HepG2 (cell line): Measurements from ENCODE around the gene NUP62. TPM values are rescaled to one million over a fixed set of nuclear protein-coding genes. Genes with fewer than 3 reads are reported as not detected.

Experiments
- FOXP1 ChIP-seq, 2 experiments: fragments of 450-650 bp in 1 of 2; IDR thresholded peaks; 2 replicates each; pipeline ENCODE4 v1.6.1; 2017 to 2018; ENCODE audit warnings: antibody characterized with exemption in 1 of 2
- GABPA ChIP-seq, 2 experiments: IDR thresholded peaks; 2 replicates each; pipeline ENCODE4 v1.6.1; 2011 to 2016; ENCODE audit warnings: low read depth in 2 of 2, low read length in 1 of 2, missing biosample characterization in 1 of 2, missing genetic modification characterization in 1 of 2
- HNRNPUL1 ChIP-seq: fragments of 200-400 bp; formaldehyde crosslinking; IDR thresholded peaks from 2 replicates; pipeline ENCODE4 v1.6.1; 2017; ENCODE audit warnings: low read depth, mild to moderate bottlenecking, low read length, moderate library complexity
- PITX1 ChIP-seq: sonication (generic); formaldehyde crosslinking; IDR thresholded peaks from 2 replicates; pipeline ENCODE4 v1.5.1; 2020; ENCODE audit warnings: mild to moderate bottlenecking, missing genetic modification reagents
- SRY ChIP-seq: sonication (generic); formaldehyde crosslinking; IDR thresholded peaks from 2 replicates; pipeline ENCODE4 v1.8.0; 2022; ENCODE audit warnings: mild to moderate bottlenecking, missing genetic modification reagents
- STAG1 ChIP-seq: sonication (generic); formaldehyde crosslinking; IDR thresholded peaks from 2 replicates; pipeline ENCODE4 v1.4.0; 2020; ENCODE audit warnings: missing genetic modification reagents
- ZNF496 ChIP-seq: sonication (generic); formaldehyde crosslinking; IDR thresholded peaks from 2 replicates; pipeline ENCODE4 v1.8.1; 2023; ENCODE audit warnings: mild to moderate bottlenecking, moderate library complexity, missing genetic modification reagents; ENCODE audit not compliant: insufficient replicate concordance
- ZNF749 ChIP-seq: sonication (generic); formaldehyde crosslinking; IDR thresholded peaks from 2 replicates; pipeline ENCODE4 v1.8.0; 2022; ENCODE audit warnings: mild to moderate bottlenecking, missing genetic modification reagents, moderate library complexity, borderline replicate concordance
- polyA plus RNA-seq, 8 experiments: library from polyadenylated mRNA; depleted of rRNA in 3 of 8; stranded (reverse) in 7 of 8; unstranded in 1 of 8; fragments of >200 nt; fragmentation: Illumina TruSeq in 4 of 8; extraction: Trizol in 4 of 8; gene quantifications; 2 replicates each; pipeline versions ENCODE4 v1.2.1 to v1.2.3, GENCODE V29; 2011 to 2016; ENCODE audit warnings: low read depth in 4 of 8, missing spikeins in 1 of 8, mixed read lengths in 1 of 8; ENCODE audit not compliant: insufficient read depth in 1 of 8
- total RNA-seq, 5 experiments: library from RNA; depleted of rRNA; stranded (reverse); fragments of >200 nt; fragmentation: Illumina TruSeq; extraction: Trizol; gene quantifications; 2 replicates each; pipeline ENCODE4 v1.2.3, GENCODE V29; 2016; ENCODE audit warnings: low read depth in 1 of 5
- TF ChIP-seq, protein P1 (sequence below): sonication (generic); formaldehyde crosslinking; conservative IDR thresholded peaks from 2 replicates; pipeline ENCODE4 v1.4.0; 2020; ENCODE audit warnings: missing genetic modification reagents
- TF ChIP-seq, protein P2 (sequence below): sonication (generic); formaldehyde crosslinking; IDR thresholded peaks from 2 replicates; pipeline ENCODE4 v1.8.1; 2023; ENCODE audit warnings: mild to moderate bottlenecking, missing genetic modification reagents
- TF ChIP-seq, protein P3 (sequence below): sonication (generic); formaldehyde crosslinking; IDR thresholded peaks from 2 replicates; pipeline ENCODE4 v1.5.0; 2020; ENCODE audit warnings: mild to moderate bottlenecking, missing genetic modification reagents
- TF ChIP-seq, protein P4 (sequence below): sonication (generic); formaldehyde crosslinking; IDR thresholded peaks from 2 replicates; pipeline ENCODE4 v1.5.0; 2020; ENCODE audit warnings: mild to moderate bottlenecking, missing genetic modification reagents, borderline replicate concordance
- TF ChIP-seq, protein P5 (sequence below): sonication (generic); formaldehyde crosslinking; IDR thresholded peaks from 2 replicates; pipeline ENCODE4 v1.5.0; 2020; ENCODE audit warnings: mild to moderate bottlenecking, missing genetic modification reagents
- TF ChIP-seq, protein P6 (sequence below), 2 experiments: fragments of 450-650 bp in 1 of 2; sonication (generic) in 1 of 2; formaldehyde crosslinking; IDR thresholded peaks; 2 replicates each; pipeline versions ENCODE4 v1.5.0 to v1.8.0; 2020 to 2022; ENCODE audit warnings: mild to moderate bottlenecking in 1 of 2, missing genetic modification reagents in 1 of 2
- TF ChIP-seq, protein P7 (sequence below): sonication (generic); formaldehyde crosslinking; IDR thresholded peaks from 2 replicates; pipeline ENCODE4 v1.4.0; 2020; ENCODE audit warnings: missing genetic modification reagents, borderline replicate concordance

NUP62 gene
- total and polyA plus RNA-seq, 2 of the 13 experiments (the other 11 are each of a cell fraction or from before 2014, with no cell fraction given): 16.5 to 41.5 TPM

DNA sequence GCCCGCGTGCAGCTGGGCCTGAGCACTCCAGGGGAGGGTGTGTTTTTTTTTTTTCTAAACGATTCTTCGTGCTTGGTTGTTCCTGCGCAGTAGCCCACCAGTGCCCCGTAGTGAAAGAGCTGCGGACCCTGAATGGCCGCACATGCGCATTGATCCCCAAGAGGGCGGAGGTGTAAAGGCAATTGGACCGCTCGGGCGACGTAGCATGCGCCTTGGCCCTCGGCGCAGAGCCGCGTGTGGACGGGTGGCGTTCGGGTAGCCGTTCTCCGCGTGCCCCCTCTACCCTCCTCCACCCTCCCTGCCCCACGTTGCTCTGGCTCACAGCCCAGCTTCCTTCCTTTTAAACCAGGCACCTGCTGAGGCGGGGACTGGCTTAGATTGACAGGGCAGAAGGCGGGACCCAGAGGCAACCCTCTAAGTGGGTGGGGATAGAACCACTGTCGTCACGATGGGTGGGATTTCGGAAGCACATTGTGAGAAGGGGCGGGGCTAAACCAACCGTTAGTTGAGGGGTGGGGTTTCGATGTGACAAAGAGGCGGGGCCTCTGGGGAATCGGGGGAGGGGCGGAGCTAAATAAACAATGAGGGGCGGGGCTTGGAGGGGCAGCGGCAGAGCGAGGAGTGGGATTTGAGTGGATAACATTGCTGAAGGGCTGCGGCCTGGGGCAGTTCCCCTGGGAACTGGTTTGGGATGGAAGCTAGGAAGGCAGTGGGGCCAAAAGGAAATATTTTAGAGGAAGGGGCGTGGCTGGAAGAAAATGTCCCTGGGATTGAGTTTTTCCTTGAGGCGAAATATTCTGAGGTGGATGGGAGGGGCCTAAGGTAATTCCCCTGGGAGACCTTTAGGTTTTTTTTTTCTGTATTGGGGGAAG is 543 bp upstream of the NUP62 start (continued):
- TF ChIP-seq FOXP1 (IDR thresholded peaks at IDR 0.05) (no peak), FOXP1 (CRISPR knock-in tag; IDR thresholded peaks at IDR 0.05) (no peak), ZNF496 (CRISPR knock-in tag) (no peak), SRY (peak; percentile 23), PITX1 (CRISPR knock-in tag) (peak; percentile 28; the same call in 1 of the 2 replicates), STAG1 (CRISPR knock-in tag) (peak; percentile 7; the same call in 1 of the 2 replicates), ZNF749 (CRISPR knock-in tag) (peak; percentile 95), GABPA (IDR thresholded peaks at IDR 0.05; ENCODE audit: low read depth, low read length) (no peak), GABPA (CRISPR knock-in tag; IDR thresholded peaks at IDR 0.05; ENCODE audit: low read depth) (peak; percentile 54), HNRNPUL1 (no peak)
- TF ChIP-seq, protein P1, sequence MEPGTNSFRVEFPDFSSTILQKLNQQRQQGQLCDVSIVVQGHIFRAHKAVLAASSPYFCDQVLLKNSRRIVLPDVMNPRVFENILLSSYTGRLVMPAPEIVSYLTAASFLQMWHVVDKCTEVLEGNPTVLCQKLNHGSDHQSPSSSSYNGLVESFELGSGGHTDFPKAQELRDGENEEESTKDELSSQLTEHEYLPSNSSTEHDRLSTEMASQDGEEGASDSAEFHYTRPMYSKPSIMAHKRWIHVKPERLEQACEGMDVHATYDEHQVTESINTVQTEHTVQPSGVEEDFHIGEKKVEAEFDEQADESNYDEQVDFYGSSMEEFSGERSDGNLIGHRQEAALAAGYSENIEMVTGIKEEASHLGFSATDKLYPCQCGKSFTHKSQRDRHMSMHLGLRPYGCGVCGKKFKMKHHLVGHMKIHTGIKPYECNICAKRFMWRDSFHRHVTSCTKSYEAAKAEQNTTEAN: 0 out of 2 replicates have a peak, but pooled peaks have one; percentile 34
- TF ChIP-seq, protein P2, sequence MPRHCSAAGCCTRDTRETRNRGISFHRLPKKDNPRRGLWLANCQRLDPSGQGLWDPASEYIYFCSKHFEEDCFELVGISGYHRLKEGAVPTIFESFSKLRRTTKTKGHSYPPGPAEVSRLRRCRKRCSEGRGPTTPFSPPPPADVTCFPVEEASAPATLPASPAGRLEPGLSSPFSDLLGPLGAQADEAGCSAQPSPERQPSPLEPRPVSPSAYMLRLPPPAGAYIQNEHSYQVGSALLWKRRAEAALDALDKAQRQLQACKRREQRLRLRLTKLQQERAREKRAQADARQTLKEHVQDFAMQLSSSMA (CRISPR knock-in tag): no peak
- TF ChIP-seq, protein P3, sequence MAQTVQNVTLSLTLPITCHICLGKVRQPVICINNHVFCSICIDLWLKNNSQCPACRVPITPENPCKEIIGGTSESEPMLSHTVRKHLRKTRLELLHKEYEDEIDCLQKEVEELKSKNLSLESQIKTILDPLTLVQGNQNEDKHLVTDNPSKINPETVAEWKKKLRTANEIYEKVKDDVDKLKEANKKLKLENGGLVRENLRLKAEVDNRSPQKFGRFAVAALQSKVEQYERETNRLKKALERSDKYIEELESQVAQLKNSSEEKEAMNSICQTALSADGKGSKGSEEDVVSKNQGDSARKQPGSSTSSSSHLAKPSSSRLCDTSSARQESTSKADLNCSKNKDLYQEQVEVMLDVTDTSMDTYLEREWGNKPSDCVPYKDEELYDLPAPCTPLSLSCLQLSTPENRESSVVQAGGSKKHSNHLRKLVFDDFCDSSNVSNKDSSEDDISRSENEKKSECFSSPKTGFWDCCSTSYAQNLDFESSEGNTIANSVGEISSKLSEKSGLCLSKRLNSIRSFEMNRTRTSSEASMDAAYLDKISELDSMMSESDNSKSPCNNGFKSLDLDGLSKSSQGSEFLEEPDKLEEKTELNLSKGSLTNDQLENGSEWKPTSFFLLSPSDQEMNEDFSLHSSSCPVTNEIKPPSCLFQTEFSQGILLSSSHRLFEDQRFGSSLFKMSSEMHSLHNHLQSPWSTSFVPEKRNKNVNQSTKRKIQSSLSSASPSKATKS: 0 out of 2 replicates have a peak, but pooled peaks have one; percentile 35
- TF ChIP-seq, protein P4, sequence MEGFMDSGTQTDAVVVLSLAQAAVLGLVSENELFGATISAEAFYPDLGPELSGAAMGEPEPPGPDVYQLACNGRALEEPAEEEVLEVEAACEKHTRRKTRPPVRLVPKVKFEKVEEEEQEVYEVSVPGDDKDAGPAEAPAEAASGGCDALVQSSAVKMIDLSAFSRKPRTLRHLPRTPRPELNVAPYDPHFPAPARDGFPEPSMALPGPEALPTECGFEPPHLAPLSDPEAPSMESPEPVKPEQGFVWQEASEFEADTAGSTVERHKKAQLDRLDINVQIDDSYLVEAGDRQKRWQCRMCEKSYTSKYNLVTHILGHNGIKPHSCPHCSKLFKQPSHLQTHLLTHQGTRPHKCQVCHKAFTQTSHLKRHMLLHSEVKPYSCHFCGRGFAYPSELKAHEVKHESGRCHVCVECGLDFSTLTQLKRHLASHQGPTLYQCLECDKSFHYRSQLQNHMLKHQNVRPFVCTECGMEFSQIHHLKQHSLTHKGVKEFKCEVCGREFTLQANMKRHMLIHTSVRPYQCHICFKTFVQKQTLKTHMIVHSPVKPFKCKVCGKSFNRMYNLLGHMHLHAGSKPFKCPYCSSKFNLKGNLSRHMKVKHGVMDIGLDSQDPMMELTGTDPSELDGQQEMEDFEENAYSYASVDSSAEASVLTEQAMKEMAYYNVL (CRISPR knock-in tag): peak; percentile 66; the same call in 1 of the 2 replicates
- TF ChIP-seq, protein P5, sequence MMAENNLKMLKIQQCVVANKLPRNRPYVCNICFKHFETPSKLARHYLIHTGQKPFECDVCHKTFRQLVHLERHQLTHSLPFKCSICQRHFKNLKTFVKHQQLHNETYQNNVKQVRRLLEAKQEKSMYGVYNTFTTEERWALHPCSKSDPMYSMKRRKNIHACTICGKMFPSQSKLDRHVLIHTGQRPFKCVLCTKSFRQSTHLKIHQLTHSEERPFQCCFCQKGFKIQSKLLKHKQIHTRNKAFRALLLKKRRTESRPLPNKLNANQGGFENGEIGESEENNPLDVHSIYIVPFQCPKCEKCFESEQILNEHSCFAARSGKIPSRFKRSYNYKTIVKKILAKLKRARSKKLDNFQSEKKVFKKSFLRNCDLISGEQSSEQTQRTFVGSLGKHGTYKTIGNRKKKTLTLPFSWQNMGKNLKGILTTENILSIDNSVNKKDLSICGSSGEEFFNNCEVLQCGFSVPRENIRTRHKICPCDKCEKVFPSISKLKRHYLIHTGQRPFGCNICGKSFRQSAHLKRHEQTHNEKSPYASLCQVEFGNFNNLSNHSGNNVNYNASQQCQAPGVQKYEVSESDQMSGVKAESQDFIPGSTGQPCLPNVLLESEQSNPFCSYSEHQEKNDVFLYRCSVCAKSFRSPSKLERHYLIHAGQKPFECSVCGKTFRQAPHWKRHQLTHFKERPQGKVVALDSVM (CRISPR knock-in tag): peak; percentile 23; the same call in 1 of the 2 replicates
- TF ChIP-seq, protein P6, sequence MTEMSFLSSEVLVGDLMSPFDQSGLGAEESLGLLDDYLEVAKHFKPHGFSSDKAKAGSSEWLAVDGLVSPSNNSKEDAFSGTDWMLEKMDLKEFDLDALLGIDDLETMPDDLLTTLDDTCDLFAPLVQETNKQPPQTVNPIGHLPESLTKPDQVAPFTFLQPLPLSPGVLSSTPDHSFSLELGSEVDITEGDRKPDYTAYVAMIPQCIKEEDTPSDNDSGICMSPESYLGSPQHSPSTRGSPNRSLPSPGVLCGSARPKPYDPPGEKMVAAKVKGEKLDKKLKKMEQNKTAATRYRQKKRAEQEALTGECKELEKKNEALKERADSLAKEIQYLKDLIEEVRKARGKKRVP (CRISPR knock-in tag; IDR thresholded peaks at IDR 0.05): peak in 1 of 2 experiments; percentile 36; a peak in 1 of 4 replicates
- TF ChIP-seq, protein P7, sequence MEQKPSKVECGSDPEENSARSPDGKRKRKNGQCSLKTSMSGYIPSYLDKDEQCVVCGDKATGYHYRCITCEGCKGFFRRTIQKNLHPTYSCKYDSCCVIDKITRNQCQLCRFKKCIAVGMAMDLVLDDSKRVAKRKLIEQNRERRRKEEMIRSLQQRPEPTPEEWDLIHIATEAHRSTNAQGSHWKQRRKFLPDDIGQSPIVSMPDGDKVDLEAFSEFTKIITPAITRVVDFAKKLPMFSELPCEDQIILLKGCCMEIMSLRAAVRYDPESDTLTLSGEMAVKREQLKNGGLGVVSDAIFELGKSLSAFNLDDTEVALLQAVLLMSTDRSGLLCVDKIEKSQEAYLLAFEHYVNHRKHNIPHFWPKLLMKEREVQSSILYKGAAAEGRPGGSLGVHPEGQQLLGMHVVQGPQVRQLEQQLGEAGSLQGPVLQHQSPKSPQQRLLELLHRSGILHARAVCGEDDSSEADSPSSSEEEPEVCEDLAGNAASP (CRISPR knock-in tag): no peak
